Stimulated activated CD8-positive, alpha-beta memory T cell treated with anti-CD3 and anti-CD28 coated beads, Interleukin-4, amount 100 ng/mL, for 1 hour (primary cell): ENCODE measurements around the gene CD52.
"Not testable (repeated sequence)": the region's sequence is repeated elsewhere in the genome, so short reads cannot be mapped to it uniquely, and the experiment has no call there.

Experiments used
- DNase-seq, 2 donors: peaks; one replicate each; pipeline ENCODE4 v3.0.0-alpha.2; 2020; ENCODE audit warnings: low read depth in 2 of 2, low spot score in 1 of 2

The CD52 gene

DNA sequence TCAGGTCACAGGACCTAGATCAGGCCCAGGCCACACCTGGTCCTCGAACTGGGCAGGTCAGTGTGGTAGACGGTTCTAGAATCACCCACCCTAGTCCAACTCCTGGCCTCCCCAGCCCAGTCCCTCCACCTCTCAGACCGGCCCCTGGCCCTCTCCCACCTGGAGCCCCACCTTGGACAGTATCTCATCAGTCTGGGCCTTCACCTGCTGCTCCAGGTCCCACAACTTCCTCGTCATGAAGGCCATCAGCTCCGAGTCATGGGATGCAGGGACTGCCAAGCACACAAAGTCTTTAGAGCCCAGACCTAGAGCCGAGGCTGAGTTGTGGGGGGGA, 20.0 kb upstream of the CD52 start:
- no peak for DNase-seq

DNA sequence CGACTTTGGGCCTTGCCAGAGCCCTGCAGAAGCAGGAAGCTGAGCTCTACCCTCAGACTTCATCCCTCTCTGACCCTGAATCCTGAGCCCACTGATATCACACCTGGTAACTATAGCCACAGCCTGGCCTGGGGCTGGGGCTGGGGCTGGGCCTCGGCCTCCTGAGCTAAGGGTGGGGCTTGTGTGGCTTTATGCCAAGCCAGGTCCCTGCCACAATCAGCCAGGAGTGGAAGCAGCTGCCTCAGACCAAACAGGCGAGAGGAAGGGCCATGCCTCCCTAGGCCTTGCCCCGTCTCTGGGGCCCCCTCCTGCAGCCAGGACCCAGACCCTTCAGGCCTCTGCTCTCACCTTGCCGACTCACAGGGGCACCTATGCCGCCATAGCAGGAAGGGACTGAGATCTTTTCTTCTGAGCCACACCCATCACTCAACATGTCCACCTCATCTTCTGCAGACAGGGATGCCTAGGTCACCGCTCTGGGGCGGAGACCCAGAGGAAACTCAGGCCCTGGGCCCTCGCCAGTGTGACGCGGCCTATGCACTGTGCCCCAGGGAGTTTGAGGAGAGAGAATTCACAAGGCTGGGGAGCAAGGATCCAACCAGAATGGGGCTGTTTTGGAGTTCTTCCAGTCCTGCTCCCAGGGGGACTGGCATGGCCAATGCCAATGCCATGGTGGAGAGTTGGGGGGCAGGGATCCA, 17.0 kb upstream of the CD52 start:
- no peak for DNase-seq

DNA sequence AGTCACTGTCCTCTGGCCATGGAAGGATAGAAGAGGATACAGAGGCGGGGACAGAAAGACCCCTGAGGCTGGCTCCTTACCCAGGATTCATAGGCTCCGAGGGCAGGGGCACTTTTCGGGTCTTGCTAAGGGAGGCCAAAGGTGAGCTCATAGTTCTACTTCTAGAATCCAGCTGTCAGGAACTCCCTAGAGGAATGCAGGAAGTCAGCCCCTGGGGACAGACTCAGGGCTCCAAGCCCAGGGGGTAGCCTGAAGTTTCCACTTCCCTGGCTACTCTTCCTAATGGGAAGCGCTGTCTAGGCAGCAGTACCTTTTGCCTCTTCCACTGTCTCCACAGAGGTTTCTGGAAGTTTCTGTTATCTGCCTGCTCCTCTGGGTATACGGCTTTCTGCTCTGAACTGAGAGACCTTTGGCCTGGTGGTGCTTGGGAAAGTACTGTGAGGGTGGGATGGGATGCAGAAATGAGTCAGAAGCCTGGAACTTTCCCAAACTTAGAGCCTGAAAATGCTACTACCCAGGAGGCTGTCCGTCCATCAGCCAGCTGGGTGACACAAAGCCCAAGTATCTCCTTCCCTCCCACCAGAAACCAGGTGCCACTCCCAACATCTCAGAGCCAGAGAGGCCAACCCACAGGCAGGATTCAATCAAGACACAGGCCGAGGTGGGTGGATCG, 14.9 kb upstream of the CD52 start:
- no peak for DNase-seq

DNA sequence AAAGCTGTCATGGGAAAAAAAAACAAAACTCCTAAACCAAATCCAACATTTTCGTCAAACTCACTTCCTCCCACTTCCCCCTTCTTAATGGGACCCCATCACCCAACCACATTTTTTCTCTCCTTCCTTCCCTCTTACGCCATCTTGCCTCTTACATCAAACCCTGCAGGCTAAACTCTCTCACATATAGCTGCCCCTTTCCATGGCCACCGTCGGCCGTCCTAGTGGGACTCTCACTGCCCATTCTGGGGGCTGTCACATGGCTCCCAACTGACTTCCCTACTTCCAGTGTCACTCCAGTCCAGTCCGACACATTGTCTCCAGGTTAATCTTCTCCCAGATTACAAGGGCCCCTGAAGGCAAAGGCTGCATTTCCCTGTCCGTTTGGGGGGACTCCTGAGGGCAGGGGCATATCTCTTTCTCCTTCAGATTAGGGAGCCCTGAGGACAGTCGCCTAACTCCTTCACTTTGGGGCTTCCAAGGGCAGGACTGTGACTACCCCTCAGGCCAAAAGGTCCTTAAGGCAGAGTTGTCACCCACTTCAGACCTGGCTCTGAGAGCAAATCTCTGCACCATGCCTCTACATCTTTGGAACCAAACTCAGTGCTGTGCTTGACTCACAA, 12.0 kb upstream of the CD52 start:
- DNase-seq = no peak

DNA sequence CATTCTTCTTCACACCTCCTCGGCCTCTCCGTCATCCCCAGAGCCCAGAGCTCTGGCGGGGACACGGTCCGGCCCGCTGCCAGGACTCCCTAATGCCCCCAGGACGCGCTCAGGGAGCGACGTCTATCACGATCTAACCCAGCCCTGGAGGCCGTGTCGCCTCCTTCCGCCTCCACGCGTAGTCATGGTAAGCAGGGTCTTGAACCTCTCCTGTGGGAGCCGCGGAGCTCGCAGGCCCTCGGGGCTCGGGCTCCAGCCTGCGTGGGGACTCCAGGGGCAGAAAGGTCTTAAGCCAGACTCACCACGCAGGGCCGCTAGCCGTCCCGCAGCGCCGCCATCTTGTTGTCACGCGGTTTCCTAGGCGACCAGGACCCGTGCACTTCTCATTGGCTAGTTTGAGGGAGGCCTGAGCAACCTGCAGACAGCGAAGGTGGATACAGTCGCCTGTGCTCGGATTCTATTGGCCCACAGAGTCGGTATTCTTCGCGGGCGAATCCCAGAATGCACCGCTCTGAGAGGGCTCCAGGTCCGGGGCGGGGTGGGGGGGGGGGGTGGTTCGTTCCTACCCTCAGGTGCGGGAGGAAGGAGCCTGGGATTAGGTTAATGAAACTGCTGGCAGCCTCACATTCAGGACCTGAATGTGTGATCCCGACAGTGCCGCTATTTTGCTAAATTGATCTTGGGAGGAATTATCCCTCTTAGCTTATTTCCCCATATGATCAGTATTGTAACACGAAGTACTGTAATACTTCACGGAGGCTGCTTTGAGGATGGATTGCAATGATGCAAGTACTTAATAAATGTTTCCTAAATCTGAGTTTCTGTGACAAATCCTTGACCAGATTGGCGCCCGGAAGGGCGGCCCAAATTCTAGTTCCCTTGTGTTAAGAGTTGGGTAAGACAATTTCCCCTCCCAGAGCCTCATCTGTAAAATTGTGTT, 11.2 kb upstream of the CD52 start, which contains the start of gene UBXN11:
Gene UBXN11, minus strand, starts transcription at position 347 of the 940 bp plus-strand sequence. CDS start 3,753 bp downstream, outside the sequence.
- peak; percentile 80 to 83 for DNase-seq

DNA sequence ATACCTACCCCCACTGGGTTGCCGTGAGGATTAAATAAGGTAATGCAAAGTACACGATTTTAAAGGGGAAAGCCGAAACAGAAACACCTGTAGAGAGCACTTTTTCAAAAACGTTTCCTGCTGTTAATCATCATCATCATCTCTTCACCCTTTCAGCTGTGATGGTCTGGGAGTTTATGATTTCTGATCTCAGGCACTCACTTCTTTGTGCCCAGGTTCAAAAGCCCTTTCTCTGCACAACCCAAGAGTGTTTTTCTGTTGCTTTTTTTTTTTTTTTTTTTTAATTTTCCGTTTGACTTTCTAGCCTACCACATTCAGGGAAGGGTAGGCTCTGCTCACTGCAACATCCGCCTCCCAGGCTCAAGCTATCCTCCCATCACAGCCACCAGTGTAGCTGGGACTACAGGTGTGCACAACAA, 10.4 kb upstream of the CD52 start:
- no peak for DNase-seq

DNA sequence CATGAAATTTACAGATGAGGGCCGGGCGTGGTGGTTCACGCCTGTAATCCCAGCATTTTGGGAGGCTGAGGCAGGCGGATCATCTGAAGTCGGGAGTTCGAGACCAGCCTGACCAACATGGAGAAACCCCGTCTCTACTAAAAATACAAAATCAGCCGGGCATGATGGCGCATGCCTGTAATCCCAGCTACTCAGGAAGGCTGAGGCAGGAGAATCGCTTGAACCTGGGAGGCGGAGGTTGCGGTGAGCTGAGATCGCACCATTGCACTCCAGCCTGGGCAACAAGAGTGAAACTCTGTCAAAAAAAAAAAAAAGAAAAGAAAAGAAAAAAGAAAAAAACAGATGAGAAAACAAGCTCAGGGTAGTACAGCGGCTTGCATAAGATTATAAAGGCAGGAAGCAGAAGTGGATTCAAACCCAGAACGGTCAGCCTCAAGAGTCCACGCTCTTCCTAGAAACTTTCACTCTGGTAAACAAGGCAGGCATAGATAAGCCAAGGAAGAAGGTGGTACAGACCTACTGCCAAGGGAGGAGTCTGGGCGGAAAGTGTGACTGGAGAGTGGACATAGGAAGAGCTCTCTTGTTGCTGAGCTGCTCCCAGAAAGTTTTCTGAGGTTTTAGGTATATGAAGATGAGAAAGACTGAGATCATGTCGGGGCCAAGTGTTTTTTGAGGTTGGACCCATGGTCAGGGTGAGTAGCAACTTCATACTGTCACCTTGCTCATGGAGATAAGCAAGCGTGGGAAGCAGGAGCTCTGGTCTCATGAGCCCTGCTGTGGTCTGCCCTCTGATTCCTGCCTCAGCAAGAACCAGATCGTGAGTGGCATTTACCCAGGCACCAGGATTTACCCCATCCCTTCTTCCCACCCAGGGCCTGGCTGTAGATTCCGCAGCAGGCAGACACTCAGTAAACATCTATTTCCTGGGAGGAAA, 9.5 kb upstream of the CD52 start:
- DNase-seq = not testable (repeated sequence)

DNA sequence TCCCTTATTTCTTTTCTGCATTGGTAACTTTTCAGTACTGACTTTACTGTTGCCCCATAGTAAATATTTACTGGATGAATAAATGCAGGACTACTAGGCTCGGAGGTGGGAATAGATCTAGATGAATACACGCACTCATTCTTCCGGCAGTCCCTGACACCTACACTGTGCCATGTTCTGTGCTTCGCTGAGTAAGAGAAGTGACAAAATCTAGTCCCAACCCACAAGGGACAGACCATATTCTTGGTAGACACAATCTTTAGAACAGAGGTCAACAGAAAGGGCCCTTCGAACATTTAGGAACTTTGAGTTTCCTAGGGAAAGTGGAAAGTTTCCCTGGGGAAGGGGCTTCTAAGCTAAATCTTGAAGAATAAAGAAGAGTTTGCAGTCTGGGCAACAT, 3.3 kb upstream of the CD52 start:
- DNase-seq = no peak

DNA sequence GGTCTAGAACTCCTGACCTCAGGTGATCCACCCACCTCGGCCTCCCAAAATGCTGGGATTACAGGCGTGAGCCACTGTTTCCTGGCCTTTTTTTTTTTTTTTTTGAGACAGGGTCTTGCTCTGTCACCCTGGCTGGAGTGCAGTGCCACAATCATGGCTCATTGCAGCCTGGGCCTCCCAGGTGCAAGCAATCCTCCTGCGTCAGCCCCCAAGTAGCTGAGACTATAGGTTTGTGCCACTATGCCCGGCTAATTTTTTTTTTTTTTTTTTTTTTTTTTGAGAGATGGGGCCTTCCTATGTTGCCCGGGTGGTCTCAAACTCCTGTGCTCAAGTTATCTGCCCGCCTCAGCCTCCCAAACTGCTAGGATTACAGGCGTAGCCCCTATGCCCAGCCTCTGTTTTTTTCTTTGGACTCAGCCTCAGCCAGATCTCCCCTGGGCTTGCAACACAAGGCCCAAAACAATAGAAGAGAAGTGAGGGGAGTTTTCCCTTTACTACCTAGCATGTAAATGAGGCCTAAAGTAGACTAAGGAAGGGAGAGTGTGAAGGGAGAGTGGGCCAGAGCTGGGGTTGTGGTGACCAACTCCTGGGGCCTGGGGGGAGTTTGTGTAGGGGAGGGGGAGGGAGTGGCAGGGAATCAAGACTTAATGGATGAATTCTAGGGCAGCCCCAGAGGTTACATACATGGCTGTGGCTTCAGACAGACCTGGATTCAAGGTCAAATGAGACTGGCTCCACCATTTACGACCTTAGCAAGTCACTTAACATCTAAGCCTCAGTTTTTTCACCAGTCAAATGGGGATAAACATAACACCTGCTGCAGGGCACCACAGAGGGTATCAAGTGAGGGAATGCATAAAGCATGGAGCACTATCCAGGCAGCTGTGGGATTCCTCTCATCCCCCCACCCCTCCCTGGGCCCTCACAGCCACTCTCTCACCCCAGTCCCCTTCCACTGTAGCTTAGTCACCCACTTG, 1.6 kb upstream of the CD52 start:
- no peak for DNase-seq

DNA sequence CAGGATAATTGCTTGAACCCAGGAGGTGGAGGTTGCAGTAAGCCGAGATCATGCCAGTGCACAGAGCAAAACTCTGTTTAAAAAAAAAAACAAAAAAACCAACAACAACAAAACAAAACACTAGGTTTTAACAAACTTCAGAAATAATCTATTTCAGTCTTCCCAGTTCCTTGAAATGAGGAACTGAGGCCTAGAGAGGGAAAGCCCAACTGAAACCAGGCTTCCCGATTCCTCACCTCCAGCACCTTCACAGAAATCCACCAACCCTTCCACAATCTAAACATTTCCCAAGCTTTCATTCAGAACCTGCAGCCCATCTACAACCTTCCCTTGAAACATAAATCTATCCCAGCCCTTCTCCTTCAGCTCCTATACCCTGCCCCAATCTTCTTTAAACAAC, 612 bp upstream of the CD52 start:
- DNase-seq = no peak

DNA sequence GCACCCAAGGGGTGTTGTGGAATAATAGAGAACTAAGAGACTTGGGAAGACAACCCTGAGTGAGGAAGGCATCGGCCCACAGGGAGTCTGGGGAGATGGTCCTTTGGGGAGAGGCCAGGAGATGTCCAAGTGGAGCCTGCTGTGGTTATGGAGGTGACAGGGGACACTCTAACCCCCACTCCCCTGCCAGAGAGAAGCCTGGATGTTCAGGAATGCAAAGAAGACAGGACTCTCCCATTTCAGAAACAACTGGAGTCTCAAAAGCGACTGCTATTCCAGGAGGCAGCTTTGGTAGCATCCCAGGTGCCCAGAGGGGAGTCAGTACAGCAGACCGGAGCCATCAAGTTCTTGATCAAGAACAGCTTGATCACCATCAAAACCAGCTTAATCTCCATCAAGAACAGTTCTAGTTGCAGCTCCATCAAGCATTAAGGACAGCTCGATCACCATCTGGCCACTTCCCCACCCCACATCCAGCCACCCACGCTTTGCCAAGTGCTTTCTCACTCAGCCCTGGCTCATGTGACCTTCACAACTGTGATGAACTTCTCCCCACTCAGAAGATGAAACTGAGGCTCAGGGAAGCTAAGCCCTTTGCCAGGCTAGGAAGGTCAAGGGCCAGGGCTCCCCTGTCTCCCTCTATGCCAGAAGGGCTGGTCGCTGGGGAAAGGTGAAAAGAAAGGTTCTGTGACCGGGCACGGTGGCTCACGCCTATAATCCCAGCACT, 743 bp downstream of the CD52 start:
- no peak for DNase-seq

DNA sequence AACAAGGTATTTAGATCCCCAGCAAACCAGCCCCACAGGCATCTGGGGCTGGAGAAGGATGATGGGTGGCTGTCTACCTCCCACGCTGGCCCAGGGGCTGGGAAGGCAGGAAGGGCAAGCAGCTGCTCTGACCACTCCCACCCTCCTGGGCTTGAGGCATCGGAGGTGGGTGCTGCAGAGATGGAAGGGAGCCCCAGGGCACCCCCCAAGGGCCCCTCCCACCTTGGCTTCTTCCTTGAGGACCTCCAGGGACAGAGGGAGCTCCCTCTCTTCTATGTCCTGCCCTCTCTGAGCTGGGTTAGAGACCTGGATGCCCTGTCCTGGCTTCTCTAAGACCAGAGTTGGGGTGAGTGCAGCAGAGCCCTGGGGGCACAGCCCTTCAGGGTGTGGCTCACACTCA, 3.1 kb downstream of the CD52 start:
- DNase-seq = no peak

DNA sequence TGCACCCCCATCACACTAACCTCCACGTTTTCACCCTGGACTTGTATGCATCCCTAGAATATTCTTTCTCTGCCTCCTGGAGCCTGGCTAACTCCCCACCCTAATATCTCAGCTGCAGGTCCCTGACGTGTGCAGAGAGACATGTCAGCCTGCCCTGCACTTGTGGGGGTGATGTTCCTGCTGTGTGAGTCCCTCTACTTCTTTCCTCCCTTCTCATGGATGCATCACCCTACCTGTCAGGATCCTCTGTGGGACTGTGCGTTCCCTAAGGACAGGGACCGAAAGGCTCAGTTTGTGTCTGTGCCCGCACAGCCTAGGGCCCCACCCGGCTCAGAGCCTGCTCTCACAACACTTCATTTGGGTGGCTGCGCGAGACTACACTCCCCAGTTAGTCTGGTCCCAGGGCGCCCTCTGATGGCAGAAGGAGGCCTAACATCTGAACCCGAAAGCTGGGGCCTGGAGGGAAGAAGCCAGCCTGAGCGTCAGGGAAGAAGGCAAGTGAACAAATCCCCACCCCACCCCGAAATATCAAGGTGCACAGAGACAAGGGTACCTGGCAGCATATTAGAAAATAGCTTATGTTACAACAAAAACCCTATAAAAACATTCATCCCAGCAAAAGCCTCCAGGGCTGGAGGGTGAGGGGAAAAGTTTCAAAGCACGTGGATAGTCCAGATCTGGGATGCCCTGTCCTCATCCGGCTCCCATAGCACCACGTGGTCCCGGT, 3.7 kb downstream of the CD52 start:
- DNase-seq = peak; percentile 92 to 96

DNA sequence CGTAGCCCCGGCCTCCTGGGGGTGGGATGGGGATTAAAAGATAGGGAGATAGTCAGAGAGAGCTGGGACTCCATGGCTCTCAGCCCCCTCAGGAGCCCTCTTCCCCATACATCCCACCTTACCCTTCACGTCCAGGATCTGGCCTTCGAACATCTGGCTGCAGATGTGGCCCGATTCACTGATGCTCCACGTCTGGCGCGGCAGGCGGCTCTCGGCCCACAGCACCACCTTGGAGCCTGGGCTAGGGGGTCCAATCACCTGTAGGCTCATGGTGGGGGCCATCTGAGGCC, 4.2 kb downstream of the CD52 start:
- no peak for DNase-seq

DNA sequence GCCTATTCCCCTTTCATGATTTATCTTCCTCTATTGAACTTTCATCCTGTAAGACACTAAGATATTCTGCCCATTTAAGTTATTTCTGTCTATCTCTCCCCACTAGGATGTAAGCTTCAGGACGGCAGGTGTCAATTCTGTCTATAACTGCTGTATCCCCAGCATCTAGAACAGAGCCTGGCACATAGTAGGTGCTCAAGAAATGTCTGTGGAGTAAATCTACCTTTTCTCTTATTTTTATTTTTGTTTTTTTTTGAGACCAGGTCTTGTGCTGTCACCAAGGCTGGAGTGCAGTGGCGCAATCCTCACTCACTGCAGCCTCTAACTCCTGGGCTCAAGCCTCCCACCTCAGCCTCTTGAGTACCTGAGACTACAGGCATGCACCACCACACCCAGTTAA, 5.6 kb downstream of the CD52 start:
- DNase-seq = no peak

DNA sequence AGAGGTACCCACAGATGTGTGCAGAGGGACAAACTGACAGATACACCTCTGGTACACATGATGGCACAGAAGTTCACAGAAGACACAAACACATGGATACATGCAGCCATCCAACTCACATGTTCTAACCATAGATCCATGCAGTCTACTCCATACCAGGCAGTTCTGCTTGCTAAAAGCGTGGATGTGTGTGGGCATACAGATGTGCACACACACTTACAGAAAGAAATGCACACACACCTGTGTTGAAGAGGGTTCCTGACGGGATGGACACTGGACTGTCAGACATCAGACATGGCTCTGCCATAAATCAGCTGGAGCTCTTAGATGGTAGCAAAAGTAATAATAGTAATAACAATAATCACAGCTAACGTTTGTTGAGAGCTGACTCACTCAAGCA, 6.8 kb downstream of the CD52 start:
- no peak for DNase-seq

DNA sequence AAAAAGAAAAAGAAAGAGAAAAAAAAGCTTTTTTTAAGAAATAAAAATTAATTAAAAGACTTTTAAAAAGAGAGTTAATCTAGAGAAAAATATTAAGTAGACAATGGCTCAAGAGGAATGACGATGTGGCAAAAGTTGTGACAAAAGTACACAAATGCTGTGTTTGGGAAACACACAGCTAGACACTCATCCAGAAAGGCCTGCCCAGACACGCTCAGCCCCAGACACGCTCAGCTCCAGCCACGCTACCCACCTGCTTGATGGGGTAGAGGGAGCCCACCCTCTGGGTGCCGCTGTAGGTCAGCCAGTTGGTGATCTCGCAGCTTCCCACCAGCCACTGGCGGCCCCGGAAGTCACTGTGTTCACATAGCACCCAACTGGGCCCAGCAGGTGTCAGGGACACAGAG, 10.2 kb downstream of the CD52 start:
- DNase-seq = no peak

DNA sequence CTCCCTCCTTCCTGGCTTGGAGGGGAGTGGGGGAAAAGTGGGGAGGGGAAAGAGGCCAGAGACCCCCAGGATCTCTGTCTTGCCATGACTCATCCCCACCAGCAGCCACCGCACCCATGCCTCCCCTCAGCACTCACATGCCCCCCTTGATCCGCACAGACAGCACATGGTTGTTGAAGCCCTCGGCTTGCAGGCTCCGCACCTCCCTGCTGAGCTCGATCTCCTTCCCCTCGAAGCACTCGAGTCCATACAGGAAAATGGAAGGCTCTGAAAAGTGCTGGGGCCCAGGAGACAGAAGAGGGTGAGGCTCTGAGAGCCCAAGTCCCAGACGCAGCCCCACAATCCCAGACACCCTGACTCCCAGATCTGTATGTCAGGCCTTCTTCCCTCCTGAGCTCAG, 10.8 kb downstream of the CD52 start:
- DNase-seq = no peak
